T-cell (primary cell): Measurements from ENCODE around the gene MRTFA. TPM values are rescaled to one million over a fixed set of nuclear protein-coding genes. Genes with fewer than 3 reads are reported as not detected.

ENCODE experiments used
- ATAC-seq, 4 experiments: fragments of 200-7000 bp in 3 of 4; fragments of 150-1000 bp in 1 of 4; cut with Tn5 transposase; replicated peaks in 1 of 4; 1 replicate in 3 of 4; 2 replicates in 1 of 4; pipeline ENCODE4 v1.10.0; 2021; ENCODE audit warnings: moderate library complexity in 3 of 4, mild to moderate bottlenecking in 2 of 4, moderate number of reproducible peaks in 1 of 4
- CTCF ChIA-PET, 2 donors: fragments of 300-600 bp; sonication (Branson Sonifier 250); formaldehyde crosslinking; loops; one replicate each; lab custom pipeline; 2022; ENCODE audit warnings: antibody characterized with exemption in 2 of 2; lab: Charles Lee
- POLR2A ChIA-PET, 2 donors: fragments of 300-600 bp; sonication (Branson Sonifier 250); formaldehyde crosslinking; loops; one replicate each; lab custom pipeline; 2022; ENCODE audit warnings: antibody characterized with exemption in 2 of 2; lab: Charles Lee
- DNase-seq, 35 experiments: peaks; one replicate each; pipeline versions ENCODE4 v3.0.0 to v3.0.0-alpha.2; 2013 to 2023
- H3K27ac ChIP-seq: one replicate; pipeline ENCODE4 v1.5.1; 2013; ENCODE audit warnings: low read length
- H3K27me3 ChIP-seq, 2 experiments: replicated peaks in 1 of 2; 1 replicate in 1 of 2; 2 replicates in 1 of 2; pipeline versions ENCODE4 v1.6.1 to v1.7.0; 2013; ENCODE audit warnings: low read length in 1 of 2, mixed read lengths in 1 of 2; ENCODE audit not compliant: control insufficient read depth in 2 of 2, insufficient read depth in 2 of 2; ENCODE audit errors: extremely low read depth in 1 of 2
- H3K36me3 ChIP-seq, 2 donors: 1 replicate in 1 of 2; 2 replicates in 1 of 2; pipeline versions ENCODE4 v1.6.1 to v1.7.0; 2013; ENCODE audit warnings: low read length in 1 of 2; ENCODE audit not compliant: control insufficient read depth in 2 of 2, insufficient read depth in 1 of 2; ENCODE audit errors: extremely low read depth in 1 of 2
- H3K4me1 ChIP-seq, 2 experiments: 1 replicate in 1 of 2; 2 replicates in 1 of 2; pipeline versions ENCODE4 v1.6.1 to v1.7.0; 2013; ENCODE audit warnings: low read length in 2 of 2, mixed read lengths in 1 of 2; ENCODE audit not compliant: insufficient read depth in 2 of 2, control insufficient read depth in 1 of 2; ENCODE audit errors: extremely low read depth in 1 of 2
- H3K4me3 ChIP-seq, 2 donors: 1 replicate in 1 of 2; 2 replicates in 1 of 2; pipeline versions ENCODE4 v1.5.1 to v1.7.0; 2013; ENCODE audit warnings: mild to moderate bottlenecking in 2 of 2, low read length in 1 of 2, moderate library complexity in 1 of 2; ENCODE audit not compliant: control insufficient read depth in 1 of 2; ENCODE audit errors: extremely low read depth in 1 of 2
- H3K9me3 ChIP-seq: 2 replicates; pipeline ENCODE4 v1.7.0; 2013
- H3K27ac Mint-ChIP-seq, 2 donors: one replicate each; pipeline ENCODE4 v1.8.0; 2020 to 2021; ENCODE audit warnings: mild to moderate bottlenecking in 2 of 2, mixed read lengths in 2 of 2
- H3K27me3 Mint-ChIP-seq, 2 donors: one replicate each; pipeline ENCODE4 v1.8.0; 2021 to 2022; ENCODE audit warnings: mixed read lengths in 2 of 2
- H3K36me3 Mint-ChIP-seq: one replicate; pipeline ENCODE4 v1.8.0; 2021; ENCODE audit warnings: mixed read lengths
- H3K4me1 Mint-ChIP-seq, 3 donors: one replicate each; pipeline ENCODE4 v1.8.0; 2020 to 2022; ENCODE audit warnings: mixed read lengths in 3 of 3, mild to moderate bottlenecking in 1 of 3
- H3K4me3 Mint-ChIP-seq, 3 donors: one replicate each; pipeline ENCODE4 v1.8.0; 2020 to 2022; ENCODE audit warnings: mild to moderate bottlenecking in 3 of 3, mixed read lengths in 3 of 3, moderate library complexity in 3 of 3
- H3K9me3 Mint-ChIP-seq, 3 donors: one replicate each; pipeline ENCODE4 v1.8.0; 2020 to 2022; ENCODE audit warnings: mixed read lengths in 3 of 3
- WGBS: methylation state at CpG from one replicate; pipeline ENCODE4 v1.1.5; 2013; ENCODE audit warnings: missing lambda C conversion rate; ENCODE audit not compliant: insufficient coverage; 5-methylcytosine and 5-hydroxymethylcytosine counted together
- total RNA-seq, 35 experiments: library from RNA in 6 of 35; stranded (reverse) in 6 of 35; fragments of 120-200 nt in 1 of 35; gene quantifications; one replicate each; pipeline versions ENCODE4 v1.2.1 to v1.2.4 and lab custom pipeline; 2013 to 2026

MRTFA gene
- total RNA-seq, 5 donors from 2014 or later (not counting 1 experiment from before 2014, with no cell fraction given), result 81.9 to 118 (median 114) TPM

- Mint-ChIP-seq H3K27ac (no peak overlapping the region), H3K9me3 (no peaks in the 10 kb centered on the region), H3K36me3 (peaks cover 14% of the 10 kb centered on the region), H3K4me3 (no peak overlapping the region), H3K4me1 (peaks cover 54 to 56% (median 54%) of the 10 kb centered on the region in 3 donors), H3K27me3 (no peaks in the 10 kb centered on the region)
- Histone ChIP-seq H3K27ac (no peak overlapping the region), H3K4me1 (peaks cover 5% of the 10 kb centered on the region in 2 experiments), H3K36me3 (no peaks in the 10 kb centered on the region), H3K4me3 (no peak overlapping the region), H3K27me3 (no peaks in the 10 kb centered on the region), H3K9me3 (no peaks in the 10 kb centered on the region)
- CTCF ChIA-PET, result interaction anchor here in 1 of 2 donors (0.6 to 0.7 kb wide), 2 partner anchors 15 to 84 kb away, joined by 3 to 5 read pairs; no protein-coding TSS in a partner anchor
- POLR2A ChIA-PET, result no interaction called here
- DNase-seq (no peak), ATAC-seq (no peak)
Observed at GRCh38 chr22:40611606-40612005, 24.9 kb downstream of the MRTFA start.

- H3K36me3 ChIP-seq, result no peaks in the 10 kb centered on the region
- H3K27me3 ChIP-seq, result no peaks in the 10 kb centered on the region
- H3K27me3 Mint-ChIP-seq, result no peaks in the 10 kb centered on the region
- H3K36me3 Mint-ChIP-seq, result peaks cover 9% of the 10 kb centered on the region
- DNase-seq (no peak), ATAC-seq (no peak)
- H3K27ac Mint-ChIP-seq, result no peak overlapping the region
- ChIA-PET POLR2A (interaction anchor here (0.7 to 1.1 kb wide), 2 partner anchors 21 to 169 kb away, joined by 5 to 16 read pairs; no protein-coding TSS in a partner anchor), CTCF (interaction anchor here in 1 of 2 donors (0.7 kb wide), 1 partner anchor 98 kb away, joined by 4 read pairs; no protein-coding TSS in a partner anchor)
- no peak overlapping the region for H3K4me3 ChIP-seq
- H3K4me1 Mint-ChIP-seq, result peaks cover 59 to 60% (median 60%) of the 10 kb centered on the region in 3 donors
- peaks cover 5 to 7% of the 10 kb centered on the region in 2 experiments for H3K4me1 ChIP-seq
- H3K4me3 Mint-ChIP-seq, result no peak overlapping the region
- WGBS, result no CpG with 5 or more reads among the region's 1 CpG
- H3K27ac ChIP-seq, result no peak overlapping the region
- no peaks in the 10 kb centered on the region for H3K9me3 ChIP-seq
- no peaks in the 10 kb centered on the region for H3K9me3 Mint-ChIP-seq
Observed at GRCh38 chr22:40610329-40610850, 26.1 kb downstream of the MRTFA start.

- no peak overlapping the region for H3K27ac ChIP-seq
- Mint-ChIP-seq H3K27ac (no peak overlapping the region), H3K27me3 (no peaks in the 10 kb centered on the region), H3K4me3 (no peak overlapping the region), H3K4me1 (peaks cover 63 to 67% (median 65%) of the 10 kb centered on the region in 3 donors), H3K36me3 (peaks cover 11% of the 10 kb centered on the region), H3K9me3 (no peaks in the 10 kb centered on the region)
- no peaks in the 10 kb centered on the region for H3K9me3 ChIP-seq
- ChIA-PET CTCF (interaction anchor here in 1 of 2 donors (0.7 to 0.9 kb wide), 2 partner anchors 15 to 80 kb away, joined by 3 to 6 read pairs; no protein-coding TSS in a partner anchor), POLR2A (no interaction called here)
- whole genome bisulfite sequencing, result no CpG with 5 or more reads among the region's 3 CpGs
- no peak overlapping the region for H3K4me3 ChIP-seq
- no peaks in the 10 kb centered on the region for H3K36me3 ChIP-seq
- ATAC-seq, result no peak
- no peak for DNase-seq
- H3K27me3 ChIP-seq, result no peaks in the 10 kb centered on the region
- H3K4me1 ChIP-seq, result peaks cover 5 to 7% of the 10 kb centered on the region in 2 experiments
Observed at GRCh38 chr22:40609216-40609615, 27.3 kb downstream of the MRTFA start.

GRCh38 chr22:40607506-40607905 is 29.0 kb downstream of the MRTFA start:
- H3K9me3 ChIP-seq, result no peaks in the 10 kb centered on the region
- peaks cover 6% of the 10 kb centered on the region for H3K36me3 Mint-ChIP-seq
- H3K27ac Mint-ChIP-seq, result no peak overlapping the region
- ChIA-PET CTCF (interaction anchor here in 1 of 2 donors (1.7 kb wide), 1 partner anchor 26 kb away, joined by 4 read pairs; no protein-coding TSS in a partner anchor), POLR2A (interaction anchor here in 1 of 2 donors (0.6 kb wide), 1 partner anchor 1174 kb away, joined by 7 read pairs; no protein-coding TSS in a partner anchor)
- no CpG with 5 or more reads among the region's 1 CpG for WGBS
- H3K27me3 ChIP-seq, result no peaks in the 10 kb centered on the region
- H3K4me1 Mint-ChIP-seq, result peaks cover 64 to 67% (median 65%) of the 10 kb centered on the region in 3 donors
- ATAC-seq (no peak), DNase-seq (no peak)
- H3K4me1 ChIP-seq, result peaks cover 5 to 7% of the 10 kb centered on the region in 2 experiments
- no peaks in the 10 kb centered on the region for H3K9me3 Mint-ChIP-seq
- no peak overlapping the region for H3K4me3 ChIP-seq
- H3K27ac ChIP-seq, result no peak overlapping the region
- H3K4me3 Mint-ChIP-seq, result no peak overlapping the region
- H3K36me3 ChIP-seq, result no peaks in the 10 kb centered on the region
- no peaks in the 10 kb centered on the region for H3K27me3 Mint-ChIP-seq

- no peak overlapping the region for H3K4me3 ChIP-seq
- Mint-ChIP-seq H3K36me3 (peaks cover 6% of the 10 kb centered on the region), H3K4me1 (peaks cover 63 to 70% (median 65%) of the 10 kb centered on the region in 3 donors), H3K9me3 (no peaks in the 10 kb centered on the region), H3K4me3 (no peak overlapping the region), H3K27ac (peak overlapping the region in 1 of 2 donors; percentile 41), H3K27me3 (no peaks in the 10 kb centered on the region)
- ATAC-seq, result no peak
- H3K36me3 ChIP-seq, result no peaks in the 10 kb centered on the region
- no peak for DNase-seq
- ChIA-PET CTCF (interaction anchor here (0.7 to 1.7 kb wide), 2 partner anchors 9 to 27 kb away, joined by 3 to 4 read pairs; no protein-coding TSS in a partner anchor), POLR2A (interaction anchor here in 1 of 2 donors (0.6 to 1.2 kb wide), 3 partner anchors 25 to 1926 kb away, joined by 3 to 11 read pairs (median 3); no protein-coding TSS in a partner anchor)
- H3K9me3 ChIP-seq, result no peaks in the 10 kb centered on the region
- peaks cover 5 to 7% of the 10 kb centered on the region in 2 experiments for H3K4me1 ChIP-seq
- H3K27ac ChIP-seq, result no peak overlapping the region
- H3K27me3 ChIP-seq, result no peaks in the 10 kb centered on the region
Observed at GRCh38 chr22:40606306-40606705, 30.2 kb downstream of the MRTFA start.

GRCh38 chr22:40605761-40606160 is 30.8 kb downstream of the MRTFA start:
- no peaks in the 10 kb centered on the region for H3K9me3 ChIP-seq
- H3K4me1 Mint-ChIP-seq, result peaks cover 67 to 74% (median 69%) of the 10 kb centered on the region in 3 donors
- H3K27ac Mint-ChIP-seq, result peak overlapping the region in 1 of 2 donors; percentile 41
- no peaks in the 10 kb centered on the region for H3K27me3 ChIP-seq
- no CpG with 5 or more reads among the region's 1 CpG for WGBS
- H3K4me1 ChIP-seq, result peaks cover 5 to 7% of the 10 kb centered on the region in 2 experiments
- no peak for ATAC-seq
- DNase-seq, result no peak
- ChIA-PET POLR2A (interaction anchor here in 1 of 2 donors (1.2 kb wide), 1 partner anchor 24 kb away, joined by 3 read pairs; no protein-coding TSS in a partner anchor), CTCF (no interaction called here)
- H3K36me3 ChIP-seq, result no peaks in the 10 kb centered on the region
- peaks cover 6% of the 10 kb centered on the region for H3K36me3 Mint-ChIP-seq
- H3K4me3 ChIP-seq, result no peak overlapping the region
- no peaks in the 10 kb centered on the region for H3K27me3 Mint-ChIP-seq
- H3K4me3 Mint-ChIP-seq, result no peak overlapping the region
- H3K27ac ChIP-seq, result no peak overlapping the region
- H3K9me3 Mint-ChIP-seq, result no peaks in the 10 kb centered on the region
